ENCODE results near the gene COQ10B.

Gene COQ10B

DNA sequence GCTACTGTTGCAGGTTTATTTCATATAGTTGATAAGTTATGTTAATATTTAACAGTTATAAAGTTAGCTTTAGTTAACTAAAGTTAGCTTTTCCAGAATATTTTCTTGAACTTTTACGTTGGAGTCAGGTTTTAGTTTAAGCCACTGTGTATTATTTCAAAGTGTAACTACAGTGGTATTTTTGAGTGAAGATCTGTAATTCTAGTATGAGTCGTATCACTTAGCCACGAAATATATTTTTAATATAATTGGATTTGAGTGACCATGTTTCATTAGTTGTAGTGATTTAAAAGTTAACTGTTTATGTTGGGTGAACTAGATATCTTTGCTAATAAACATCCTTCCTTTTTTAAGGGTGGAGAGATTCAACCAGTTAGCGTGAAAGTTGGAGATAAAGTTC is 49.3 kb downstream of the COQ10B start:
- DNase-seq: no peak

DNA sequence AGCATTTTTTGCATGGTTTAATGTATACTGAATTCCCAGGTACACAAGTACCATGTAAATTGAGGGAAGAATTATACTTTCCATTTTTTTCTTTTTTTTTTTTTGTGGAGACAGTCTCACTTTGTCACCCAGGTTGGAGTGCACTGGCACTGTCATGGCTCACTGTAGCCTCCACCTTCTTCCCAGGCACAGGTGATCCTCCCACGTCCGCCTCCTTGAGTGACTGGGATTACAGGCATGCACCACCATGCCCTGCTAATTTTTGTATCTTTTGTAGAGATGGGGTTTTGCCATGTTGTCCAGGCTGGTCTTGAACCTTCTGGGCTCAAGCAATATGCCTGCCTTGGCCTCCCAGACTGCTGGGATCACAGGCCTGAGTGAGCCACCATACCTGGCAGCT is 50.6 kb downstream of the COQ10B start:
- no peak for DNase-seq

DNA sequence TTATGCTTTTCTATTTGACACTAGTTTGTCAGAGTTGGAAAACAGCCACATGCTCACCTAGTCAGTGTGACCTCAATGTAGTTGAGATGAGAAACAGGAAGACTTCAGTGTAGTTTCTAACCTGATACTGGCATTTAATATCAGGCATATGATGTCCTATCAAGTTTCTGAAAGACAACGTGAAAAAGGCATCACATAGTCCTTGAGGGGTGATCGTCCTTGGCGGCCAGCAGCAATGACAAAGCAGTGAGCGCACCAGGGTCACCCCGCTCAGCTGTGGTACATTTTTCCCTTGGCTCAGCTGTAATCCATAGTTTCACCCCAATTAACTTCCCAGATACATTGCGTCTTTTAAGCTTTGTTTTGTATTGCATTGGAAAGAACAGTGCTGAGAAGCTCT is 51.2 kb downstream of the COQ10B start:
- no peak for DNase-seq

DNA sequence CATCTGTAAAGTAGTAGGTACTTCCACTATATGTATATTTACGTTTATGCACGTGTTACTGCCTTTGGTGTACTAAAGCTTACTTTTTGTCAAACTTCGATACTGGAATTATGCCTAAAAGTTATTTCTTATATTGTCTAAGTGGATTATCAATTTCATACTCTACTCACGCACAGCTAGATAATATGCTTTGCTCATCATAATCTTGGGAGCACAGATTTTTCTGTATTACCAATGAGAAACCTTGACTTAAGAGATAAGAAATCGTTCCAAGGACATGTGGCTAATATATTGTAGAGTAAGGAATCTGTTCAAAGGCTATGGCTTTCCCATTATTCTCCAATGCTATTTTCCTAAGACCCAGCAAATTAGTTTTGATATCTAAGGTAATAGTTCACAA is 53.3 kb downstream of the COQ10B start:
- DNase-seq: no peak

DNA sequence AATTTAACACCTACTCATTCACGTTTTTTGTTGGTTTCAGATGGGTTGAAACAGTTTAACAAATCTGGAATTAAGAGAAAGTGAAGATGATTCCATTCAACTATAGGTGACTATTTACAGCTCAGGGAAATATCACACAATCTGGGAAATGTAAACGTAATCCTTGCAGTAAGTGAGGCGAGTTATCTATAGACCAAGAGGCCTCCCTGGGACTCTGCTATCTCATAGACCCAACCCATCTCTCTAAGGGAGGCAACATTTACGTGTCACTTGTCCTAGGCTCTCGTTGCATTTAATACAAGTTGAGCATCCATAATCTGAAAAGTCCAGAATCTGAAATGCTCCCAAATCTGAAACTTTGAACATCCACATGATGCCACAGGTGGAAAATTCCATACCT is 60.6 kb downstream of the COQ10B start:
- DNase-seq: no peak

DNA sequence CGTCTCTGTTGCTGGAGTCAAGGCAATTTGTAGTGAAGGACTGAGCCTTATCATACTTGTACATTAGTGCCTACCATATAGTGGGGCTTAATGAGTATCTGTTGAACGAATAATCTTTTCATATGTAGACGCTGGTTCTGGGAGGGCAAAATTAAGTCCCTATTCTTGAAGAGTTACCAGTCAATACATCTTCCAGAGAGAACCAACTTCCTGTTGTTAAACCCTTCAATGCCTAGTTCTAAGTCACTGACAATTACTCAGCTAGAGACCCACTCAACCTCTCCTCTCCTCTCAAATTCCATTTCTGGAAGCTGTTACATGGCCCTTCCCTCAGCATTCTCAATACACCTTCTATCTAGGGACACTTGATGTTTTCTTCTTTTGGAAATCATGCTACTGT is 61.4 kb downstream of the COQ10B start:
- no peak for DNase-seq

DNA sequence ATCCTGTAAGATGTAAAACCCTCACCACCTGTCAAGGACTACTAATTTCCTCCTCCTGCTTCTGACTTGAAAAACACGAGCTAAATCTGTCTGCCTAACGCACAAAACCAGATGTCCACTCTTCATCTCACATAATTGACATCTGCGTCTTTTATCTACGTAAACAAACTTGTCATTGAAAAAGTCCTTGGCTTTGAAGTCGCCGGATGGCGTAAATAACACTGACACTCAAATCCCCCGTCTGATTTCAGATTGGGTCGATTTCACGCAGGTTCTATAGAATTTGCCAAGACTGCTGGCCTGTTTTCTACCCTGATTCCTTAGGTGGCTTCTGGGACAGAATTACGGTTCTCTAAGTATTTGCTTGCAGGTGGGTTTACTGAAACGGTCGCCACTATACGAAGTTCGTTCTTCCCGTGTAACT is 62.0 kb downstream of the COQ10B start:
- no peak for DNase-seq

DNA sequence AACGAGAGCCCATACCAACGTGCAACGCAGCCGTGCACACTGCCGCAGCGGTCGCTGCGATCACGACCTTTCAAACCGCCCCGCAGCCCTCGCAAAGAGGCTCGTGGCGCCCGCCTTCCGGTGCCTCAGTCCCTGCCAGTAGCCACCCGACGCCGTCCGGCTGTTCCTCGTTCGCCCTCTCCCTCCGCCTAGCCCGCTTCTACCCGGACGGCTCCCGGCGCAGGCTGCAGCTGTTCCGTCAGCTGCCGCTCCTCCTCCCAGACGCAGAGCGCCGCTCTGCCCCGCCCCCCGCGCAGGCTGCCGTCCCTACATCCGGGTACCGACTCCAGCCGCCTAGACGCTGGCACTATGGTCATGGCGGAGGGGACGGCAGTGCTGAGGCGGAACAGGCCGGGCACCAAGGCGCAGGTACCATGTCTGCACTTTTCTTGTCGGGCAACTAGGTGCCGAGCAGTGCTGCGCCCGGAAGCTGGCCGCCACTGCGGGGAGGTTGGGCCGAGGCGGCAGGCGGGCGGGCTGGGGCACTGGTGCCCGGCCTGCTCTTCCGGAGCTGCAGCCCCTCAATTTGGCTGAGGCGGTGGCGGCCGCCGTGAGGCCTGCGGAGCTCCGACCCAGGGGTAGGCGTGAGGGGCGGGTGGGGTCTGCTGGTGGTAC is 62.5 kb downstream of the COQ10B start, which contains the start of gene MOB4:
Gene MOB4 (plus strand): TSS at position 328 of the 654 bp plus-strand sequence. CDS start 21 bp downstream, at position 349.
- DNase-seq: peak; percentile 94

DNA sequence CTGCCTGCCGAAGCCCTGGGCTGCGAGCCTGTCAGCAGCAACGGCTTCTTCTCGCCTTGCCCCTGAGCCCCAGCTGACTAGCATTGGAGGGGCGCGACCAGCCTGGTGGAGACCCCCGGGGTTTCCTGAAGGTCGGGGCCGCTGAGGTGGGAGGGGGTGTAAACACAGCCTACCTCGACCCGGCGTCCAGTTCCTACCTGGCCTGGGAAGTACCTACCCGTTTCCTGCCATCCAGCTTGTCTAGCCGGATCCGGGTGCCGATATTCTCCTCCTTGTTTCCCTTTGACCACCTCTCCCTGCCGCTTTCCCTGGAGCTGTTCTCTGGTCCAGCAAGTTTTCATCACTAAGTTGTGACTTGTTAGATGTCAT is 63.0 kb downstream of the COQ10B start:
- DNase-seq: no peak

DNA sequence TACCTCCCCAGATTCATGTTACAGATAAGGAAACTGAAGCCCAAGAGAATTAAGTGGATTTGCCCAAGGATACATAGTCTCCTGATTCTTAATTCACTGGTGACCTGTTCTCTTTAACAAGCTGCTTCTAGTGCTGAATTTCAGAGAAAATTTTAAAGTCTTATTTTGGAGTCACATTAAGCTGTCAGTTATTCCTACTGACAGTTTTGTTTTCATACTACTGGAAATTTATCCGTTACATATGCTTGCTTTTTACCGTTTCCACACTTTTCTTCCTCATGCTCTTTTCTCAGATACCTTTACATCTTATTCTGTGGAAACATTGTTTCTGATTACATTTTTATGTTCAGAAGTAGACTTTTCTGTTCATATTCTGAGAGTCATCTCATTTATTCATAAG is 63.8 kb downstream of the COQ10B start:
- DNase-seq: no peak
